HepG2 (cell line): ENCODE data around the gene PNMA3. TPM values are rescaled to one million over a fixed set of nuclear protein-coding genes. Genes with fewer than 3 reads are reported as not detected.

Experiments
- CAMTA2 ChIP-seq: sonication (generic); formaldehyde crosslinking; IDR thresholded peaks from 2 replicates; pipeline ENCODE4 v1.4.0; 2020; ENCODE audit warnings: mild to moderate bottlenecking, missing genetic modification reagents, borderline replicate concordance
- DR1 ChIP-seq: sonication (generic); formaldehyde crosslinking; IDR thresholded peaks from 2 replicates; pipeline ENCODE4 v1.8.0; 2021; ENCODE audit warnings: mild to moderate bottlenecking, missing genetic modification reagents, inconsistent platforms
- FOSL2 ChIP-seq: sonication (generic); formaldehyde crosslinking; IDR thresholded peaks from 2 replicates; pipeline ENCODE4 v1.4.0; 2020; ENCODE audit warnings: missing genetic modification reagents
- FOXA3 ChIP-seq: IDR thresholded peaks from 2 replicates; pipeline ENCODE4 v1.6.1; 2016; ENCODE audit warnings: missing genetic modification reagents, missing compliant biosample characterization
- FOXO4 ChIP-seq: sonication (generic); formaldehyde crosslinking; conservative IDR thresholded peaks from 2 replicates; pipeline ENCODE4 v1.8.1; 2023; ENCODE audit warnings: missing genetic modification reagents
- HIC2 ChIP-seq: sonication (generic); formaldehyde crosslinking; IDR thresholded peaks from 2 replicates; pipeline ENCODE4 v1.9.0; 2022; ENCODE audit warnings: low read depth, missing genetic modification reagents
- HOXA7 ChIP-seq: sonication (generic); formaldehyde crosslinking; IDR thresholded peaks from 2 replicates; pipeline ENCODE4 v1.8.1; 2022; ENCODE audit warnings: mild to moderate bottlenecking, missing genetic modification reagents, moderate library complexity
- KAT7 ChIP-seq: IDR thresholded peaks from 2 replicates; pipeline ENCODE4 v1.6.1; 2018; ENCODE audit warnings: borderline replicate concordance, missing compliant biosample characterization
- MLLT10 ChIP-seq: sonication (generic); formaldehyde crosslinking; IDR thresholded peaks from 2 replicates; pipeline ENCODE4 v1.4.0; 2020; ENCODE audit warnings: missing genetic modification reagents
- NR2F2 ChIP-seq: IDR thresholded peaks from 2 replicates; pipeline ENCODE4 v1.6.1; 2012; ENCODE audit warnings: low read depth, inconsistent platforms, borderline replicate concordance
- RXRB ChIP-seq: IDR thresholded peaks from 2 replicates; pipeline ENCODE4 v1.6.1; 2016; ENCODE audit warnings: borderline replicate concordance, missing genetic modification reagents, missing compliant biosample characterization
- SOX13 ChIP-seq, 3 experiments: fragments of 450-650 bp in 1 of 3; sonication (generic) in 1 of 3; formaldehyde crosslinking in 1 of 3; IDR thresholded peaks in 2 of 3; conservative IDR thresholded peaks in 1 of 3; 2 replicates each; pipeline versions ENCODE4 v1.5.0 to v1.6.1; 2016 to 2020; ENCODE audit warnings: antibody characterized with exemption in 1 of 3, mild to moderate bottlenecking in 1 of 3, missing compliant biosample characterization in 1 of 3, missing genetic modification reagents in 1 of 3, moderate library complexity in 1 of 3
- SPEN ChIP-seq: sonication (generic); formaldehyde crosslinking; IDR thresholded peaks from 2 replicates; pipeline ENCODE4 v1.5.1; 2020; ENCODE audit warnings: low read depth, mild to moderate bottlenecking, missing genetic modification reagents
- SSRP1 ChIP-seq: IDR thresholded peaks from 2 replicates; pipeline ENCODE4 v1.6.1; 2016; ENCODE audit warnings: control low read depth
- TMF1 ChIP-seq: sonication (generic); formaldehyde crosslinking; IDR thresholded peaks from 2 replicates; pipeline ENCODE4 v1.8.1; 2022; ENCODE audit warnings: low read depth, missing genetic modification reagents
- ZNF773 ChIP-seq: sonication (generic); formaldehyde crosslinking; IDR thresholded peaks from 2 replicates; pipeline ENCODE4 v1.4.0; 2020; ENCODE audit warnings: missing genetic modification reagents, borderline replicate concordance
- ZNF777 ChIP-seq: sonication (generic); formaldehyde crosslinking; IDR thresholded peaks from 2 replicates; pipeline ENCODE4 v1.4.0; 2020; ENCODE audit warnings: missing genetic modification reagents
- ZNF782 ChIP-seq: sonication (generic); formaldehyde crosslinking; IDR thresholded peaks from 2 replicates; pipeline ENCODE4 v1.4.0; 2020; ENCODE audit warnings: missing genetic modification reagents, mild to moderate bottlenecking, borderline replicate concordance
- polyA plus RNA-seq, 8 experiments: library from polyadenylated mRNA; depleted of rRNA in 3 of 8; stranded (reverse) in 7 of 8; unstranded in 1 of 8; fragments of >200 nt; fragmentation: Illumina TruSeq in 4 of 8; extraction: Trizol in 4 of 8; gene quantifications; 2 replicates each; pipeline versions ENCODE4 v1.2.1 to v1.2.3, GENCODE V29; 2011 to 2016; ENCODE audit warnings: low read depth in 4 of 8, missing spikeins in 1 of 8, mixed read lengths in 1 of 8; ENCODE audit not compliant: insufficient read depth in 1 of 8
- total RNA-seq, 5 experiments: library from RNA; depleted of rRNA; stranded (reverse); fragments of >200 nt; fragmentation: Illumina TruSeq; extraction: Trizol; gene quantifications; 2 replicates each; pipeline ENCODE4 v1.2.3, GENCODE V29; 2016; ENCODE audit warnings: low read depth in 1 of 5
- TF ChIP-seq, protein P1 (sequence below): sonication (generic); formaldehyde crosslinking; IDR thresholded peaks from 2 replicates; pipeline ENCODE4 v1.5.0; 2020; ENCODE audit warnings: missing genetic modification reagents
- TF ChIP-seq, protein P2 (sequence below): IDR thresholded peaks from 2 replicates; pipeline ENCODE4 v1.6.1; 2016; ENCODE audit warnings: control low read depth

Gene PNMA3
- total and polyA plus RNA-seq, 2 of the 13 experiments (the other 11 are each of a cell fraction or from before 2014, with no cell fraction given), result not detected

GRCh38 chrX:153102418-153102817 lies 46.1 kb downstream of the PNMA3 start (continued):
- no peak for TF ChIP-seq HOXA7 (CRISPR knock-in tag)
- TF ChIP-seq FOXO4, result no peak
- no peak for TF ChIP-seq ZNF782 (CRISPR knock-in tag)
- 0 out of 2 replicates have a peak, but pooled peaks have one; percentile 23 for TF ChIP-seq FOSL2 (CRISPR knock-in tag)
- 0 out of 2 replicates have a peak, but pooled peaks have one; percentile 22 for TF ChIP-seq SOX13 (IDR thresholded peaks at IDR 0.05)
- TF ChIP-seq SOX13 (CRISPR knock-in tag; conservative IDR thresholded peaks at IDR 0.05 in 1 of 2, IDR thresholded peaks at IDR 0.05 in 1 of 2), result no peak; a peak in 1 of 4 replicates
- no peak for TF ChIP-seq ZNF773 (CRISPR knock-in tag)
- no peak for TF ChIP-seq TMF1 (CRISPR knock-in tag)
- TF ChIP-seq FOXA3 (CRISPR knock-in tag), result peak; percentile 86
- no peak for TF ChIP-seq ZNF777 (CRISPR knock-in tag)
- TF ChIP-seq, protein P1, sequence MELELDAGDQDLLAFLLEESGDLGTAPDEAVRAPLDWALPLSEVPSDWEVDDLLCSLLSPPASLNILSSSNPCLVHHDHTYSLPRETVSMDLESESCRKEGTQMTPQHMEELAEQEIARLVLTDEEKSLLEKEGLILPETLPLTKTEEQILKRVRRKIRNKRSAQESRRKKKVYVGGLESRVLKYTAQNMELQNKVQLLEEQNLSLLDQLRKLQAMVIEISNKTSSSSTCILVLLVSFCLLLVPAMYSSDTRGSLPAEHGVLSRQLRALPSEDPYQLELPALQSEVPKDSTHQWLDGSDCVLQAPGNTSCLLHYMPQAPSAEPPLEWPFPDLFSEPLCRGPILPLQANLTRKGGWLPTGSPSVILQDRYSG (CRISPR knock-in tag), result no peak
- TF ChIP-seq CAMTA2 (CRISPR knock-in tag), result no peak
- no peak for TF ChIP-seq HIC2 (CRISPR knock-in tag)
- TF ChIP-seq KAT7 (CRISPR knock-in tag), result no peak
- TF ChIP-seq DR1, result no peak
- TF ChIP-seq NR2F2, result peak; percentile 61; the same call in 1 of the 2 replicates
- no peak for TF ChIP-seq SPEN (CRISPR knock-in tag)
- TF ChIP-seq RXRB (CRISPR knock-in tag), result peak; percentile 75
- no peak for TF ChIP-seq MLLT10 (CRISPR knock-in tag)
- TF ChIP-seq, protein P2, sequence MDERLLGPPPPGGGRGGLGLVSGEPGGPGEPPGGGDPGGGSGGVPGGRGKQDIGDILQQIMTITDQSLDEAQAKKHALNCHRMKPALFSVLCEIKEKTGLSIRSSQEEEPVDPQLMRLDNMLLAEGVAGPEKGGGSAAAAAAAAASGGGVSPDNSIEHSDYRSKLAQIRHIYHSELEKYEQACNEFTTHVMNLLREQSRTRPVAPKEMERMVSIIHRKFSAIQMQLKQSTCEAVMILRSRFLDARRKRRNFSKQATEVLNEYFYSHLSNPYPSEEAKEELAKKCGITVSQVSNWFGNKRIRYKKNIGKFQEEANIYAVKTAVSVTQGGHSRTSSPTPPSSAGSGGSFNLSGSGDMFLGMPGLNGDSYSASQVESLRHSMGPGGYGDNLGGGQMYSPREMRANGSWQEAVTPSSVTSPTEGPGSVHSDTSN (CRISPR knock-in tag), result no peak
- no peak for TF ChIP-seq SSRP1
